ENCODE data around the gene UBE2E2.

Gene UBE2E2

GRCh38 chr3:23283625-23284024, 80.5 kb downstream of the UBE2E2 start:
- no peak for DNase-seq

GRCh38 chr3:23288286-23288685, 85.2 kb downstream of the UBE2E2 start:
- no peak for DNase-seq

GRCh38 chr3:23288715-23289114, 85.6 kb downstream of the UBE2E2 start:
- no peak for DNase-seq

GRCh38 chr3:23292432-23292831, 89.3 kb downstream of the UBE2E2 start:
- no peak for DNase-seq

GRCh38 chr3:23294770-23295387, 91.8 kb downstream of the UBE2E2 start:
- no peak for DNase-seq

GRCh38 chr3:23301819-23302218, 98.7 kb downstream of the UBE2E2 start:
- DNase-seq: no peak

GRCh38 chr3:23302271-23302670, 99.1 kb downstream of the UBE2E2 start:
- DNase-seq: no peak

- DNase-seq: no peak
Measured at GRCh38 chr3:23303601-23304217, 100.6 kb downstream of the UBE2E2 start.

GRCh38 chr3:23304424-23304823, 101.3 kb downstream of the UBE2E2 start:
- no peak for DNase-seq

GRCh38 chr3:23308986-23309625, 106.0 kb downstream of the UBE2E2 start:
- DNase-seq: no peak

GRCh38 chr3:23312866-23313265, 109.7 kb downstream of the UBE2E2 start:
- DNase-seq: no peak

GRCh38 chr3:23314981-23315762, 112.0 kb downstream of the UBE2E2 start:
- no peak for DNase-seq

- DNase-seq: no peak
Measured at GRCh38 chr3:23316924-23317323, 113.8 kb downstream of the UBE2E2 start.

- DNase-seq: no peak
Measured at GRCh38 chr3:23319366-23320312, 116.5 kb downstream of the UBE2E2 start.

GRCh38 chr3:23320586-23321570, 117.8 kb downstream of the UBE2E2 start:
- DNase-seq: no peak

GRCh38 chr3:23324745-23325144, 121.6 kb downstream of the UBE2E2 start:
- no peak for DNase-seq

- no peak for DNase-seq
Measured at GRCh38 chr3:23325466-23326065, 122.4 kb downstream of the UBE2E2 start.

- no peak for DNase-seq
Measured at GRCh38 chr3:23329471-23330105, 126.5 kb downstream of the UBE2E2 start.

- DNase-seq: no peak
Measured at GRCh38 chr3:23330568-23330967, 127.4 kb downstream of the UBE2E2 start.
